Nephron (organoid): ENCODE measurements around the gene FAM120B.

Experiments used
- H3K27ac Mint-ChIP-seq, 3 experiments: 2 replicates each; pipeline ENCODE4 v1.8.0; 2020; ENCODE audit warnings: mixed read lengths in 3 of 3, mild to moderate bottlenecking in 2 of 3, moderate library complexity in 1 of 3
- H3K27me3 Mint-ChIP-seq: 2 replicates; pipeline ENCODE4 v1.8.0; 2021; ENCODE audit warnings: low read depth, mild to moderate bottlenecking, moderate library complexity, mixed read lengths
- H3K36me3 Mint-ChIP-seq: 2 replicates; pipeline ENCODE4 v1.8.0; 2020; ENCODE audit warnings: low read depth, mixed read lengths
- H3K4me1 Mint-ChIP-seq: 2 replicates; pipeline ENCODE4 v1.8.0; 2020; ENCODE audit warnings: mixed read lengths
- H3K4me3 Mint-ChIP-seq, 3 experiments: 2 replicates each; pipeline ENCODE4 v1.8.0; 2020; ENCODE audit warnings: mild to moderate bottlenecking in 3 of 3, mixed read lengths in 3 of 3, moderate library complexity in 2 of 3
- H3K9me3 Mint-ChIP-seq: 2 replicates; pipeline ENCODE4 v1.8.0; 2020; ENCODE audit warnings: mixed read lengths
- CTCF ChIP-seq, 3 experiments: fragments of 200-600 bp; sonication (generic); IDR thresholded peaks; one replicate each; pipeline ENCODE4 v1.5.0; 2021; ENCODE audit warnings: antibody characterized with exemption in 3 of 3; ENCODE audit not compliant: unreplicated experiment in 3 of 3

FAM120B gene

GRCh38 chr6:170420791-170421776, 114.5 kb downstream of the FAM120B start:
- Mint-ChIP-seq H3K4me1 (no peaks in the 10 kb centered on the region), H3K27ac (no peak overlapping the region), H3K27me3 (peaks cover 17% of the 10 kb centered on the region), H3K9me3 (no peaks in the 10 kb centered on the region), H3K36me3 (no peaks in the 10 kb centered on the region), H3K4me3 (no peak overlapping the region)
- TF ChIP-seq CTCF (IDR thresholded peaks at IDR 0.05; ENCODE audit: unreplicated experiment in 3 of 3), result no peak

GRCh38 chr6:170421921-170422320, 115.4 kb downstream of the FAM120B start:
- Mint-ChIP-seq H3K27me3 (peaks cover 14% of the 10 kb centered on the region), H3K27ac (no peak overlapping the region), H3K4me1 (no peaks in the 10 kb centered on the region), H3K4me3 (no peak overlapping the region), H3K36me3 (no peaks in the 10 kb centered on the region), H3K9me3 (no peaks in the 10 kb centered on the region)
- TF ChIP-seq CTCF (IDR thresholded peaks at IDR 0.05; ENCODE audit: unreplicated experiment in 3 of 3), result no peak

GRCh38 chr6:170423030-170423429, 116.5 kb downstream of the FAM120B start:
- Mint-ChIP-seq H3K36me3 (no peaks in the 10 kb centered on the region), H3K27ac (no peak overlapping the region), H3K9me3 (no peaks in the 10 kb centered on the region), H3K4me1 (no peaks in the 10 kb centered on the region), H3K27me3 (peaks cover 20% of the 10 kb centered on the region), H3K4me3 (peak overlapping the region in 2 of 3 experiments; percentile 34 to 38)
- no peak for TF ChIP-seq CTCF (IDR thresholded peaks at IDR 0.05; ENCODE audit: unreplicated experiment in 3 of 3)

GRCh38 chr6:170423814-170424603, 117.5 kb downstream of the FAM120B start:
- TF ChIP-seq CTCF (IDR thresholded peaks at IDR 0.05; ENCODE audit: unreplicated experiment in 3 of 3), result no peak
- Mint-ChIP-seq H3K27me3 (peaks cover 20% of the 10 kb centered on the region), H3K9me3 (no peaks in the 10 kb centered on the region), H3K4me1 (no peaks in the 10 kb centered on the region), H3K27ac (no peak overlapping the region), H3K4me3 (no peak overlapping the region), H3K36me3 (no peaks in the 10 kb centered on the region)

- no peaks in the 10 kb centered on the region for H3K36me3 Mint-ChIP-seq
- no peak overlapping the region for H3K4me3 Mint-ChIP-seq
- peaks cover 26% of the 10 kb centered on the region for H3K27me3 Mint-ChIP-seq
- no peak overlapping the region for H3K27ac Mint-ChIP-seq
- H3K9me3 Mint-ChIP-seq, result no peaks in the 10 kb centered on the region
- peaks cover 5% of the 10 kb centered on the region for H3K4me1 Mint-ChIP-seq
- no peak for TF ChIP-seq CTCF (IDR thresholded peaks at IDR 0.05; ENCODE audit: unreplicated experiment in 3 of 3)
Observed at GRCh38 chr6:170424604-170425126, 118.1 kb downstream of the FAM120B start.
